HUES48 (cell line): ENCODE results near the gene YWHAE.
A peak's percentile ranks its signal among the peaks of the same experiment; 100 is the strongest.
"Not testable (repeated sequence)": the region's sequence is repeated elsewhere in the genome, so short reads cannot be mapped to it uniquely, and the experiment has no call there.

Experiments used
- H3K27ac ChIP-seq: one replicate; pipeline ENCODE4 v1.7.0; 2013; ENCODE audit warnings: low read depth, low read length, inconsistent platforms
- H3K27me3 ChIP-seq: 2 replicates; pipeline ENCODE4 v1.6.1; 2013; ENCODE audit warnings: mild to moderate bottlenecking, low read length; ENCODE audit not compliant: control insufficient read depth, insufficient read depth
- H3K36me3 ChIP-seq: 2 replicates; pipeline ENCODE4 v1.6.1; 2013; ENCODE audit warnings: low read length; ENCODE audit not compliant: control insufficient read depth, insufficient read depth
- H3K4me1 ChIP-seq: 2 replicates; pipeline ENCODE4 v1.6.1; 2013; ENCODE audit warnings: mild to moderate bottlenecking, low read length; ENCODE audit not compliant: control insufficient read depth, insufficient read depth
- H3K4me3 ChIP-seq: 2 replicates; pipeline ENCODE4 v1.5.1; 2013; ENCODE audit warnings: mild to moderate bottlenecking, low read depth, low read length
- H3K9ac ChIP-seq: 2 replicates; pipeline ENCODE4 v1.6.1; 2013; ENCODE audit warnings: mild to moderate bottlenecking, low read depth, low read length, moderate library complexity
- H3K9me3 ChIP-seq: 2 replicates; pipeline ENCODE4 v1.6.1; 2013; ENCODE audit warnings: low read length; ENCODE audit not compliant: control insufficient read depth, insufficient read depth

The YWHAE gene

GRCh38 chr17:1399679-1400512 is at the start of gene YWHAE:
Gene YWHAE (minus strand): TSS chr17:1400222. CDS start chr17:1400110, 112 bp downstream.
- peak within 1 kb of the TSS; percentile 100 for H3K4me3 ChIP-seq
- H3K27me3 ChIP-seq, result no peaks in the 10 kb centered on the region
- H3K9me3 ChIP-seq, result no peaks in the 10 kb centered on the region
- peak within 1 kb of the TSS; percentile 100 for H3K9ac ChIP-seq
- no peaks in the 10 kb centered on the region; the same call in 1 of the 2 replicates for H3K36me3 ChIP-seq
- peak within 1 kb of the TSS; percentile 100 for H3K27ac ChIP-seq
- peaks cover 8% of the 10 kb centered on the region for H3K4me1 ChIP-seq

- peaks cover 27% of the 10 kb centered on the region for H3K36me3 ChIP-seq
- no peak overlapping the region for H3K9ac ChIP-seq
- no peak overlapping the region for H3K4me3 ChIP-seq
- H3K27ac ChIP-seq, result no peak overlapping the region
- H3K4me1 ChIP-seq, result peaks cover 1% of the 10 kb centered on the region; the same call in 1 of the 2 replicates
- H3K27me3 ChIP-seq, result no peaks in the 10 kb centered on the region
- H3K9me3 ChIP-seq, result no peaks in the 10 kb centered on the region
Observed at GRCh38 chr17:1449412-1449967, 49.5 kb upstream of the YWHAE start.

- no peak overlapping the region for H3K4me3 ChIP-seq
- H3K9me3 ChIP-seq, result no peaks in the 10 kb centered on the region
- H3K27ac ChIP-seq, result no peak overlapping the region
Observed at GRCh38 chr17:1447052-1447451, 47.0 kb upstream of the YWHAE start.

GRCh38 chr17:1446201-1446600 is 46.2 kb upstream of the YWHAE start:
- no peak overlapping the region for H3K9ac ChIP-seq
- no peaks in the 10 kb centered on the region for H3K9me3 ChIP-seq
- H3K4me3 ChIP-seq, result no peak overlapping the region
- H3K4me1 ChIP-seq, result no peaks in the 10 kb centered on the region
- no peaks in the 10 kb centered on the region for H3K27me3 ChIP-seq
- peaks cover 13% of the 10 kb centered on the region; the same call in 1 of the 2 replicates for H3K36me3 ChIP-seq
- no peak overlapping the region for H3K27ac ChIP-seq

More at GRCh38 chr17:1447052-1447451, 47.0 kb upstream of the YWHAE start:
- no peaks in the 10 kb centered on the region for H3K4me1 ChIP-seq
- H3K36me3 ChIP-seq, result peaks cover 16% of the 10 kb centered on the region; the same call in 1 of the 2 replicates
- H3K27me3 ChIP-seq, result no peaks in the 10 kb centered on the region
- H3K9ac ChIP-seq, result no peak overlapping the region

GRCh38 chr17:1445695-1446094 is 45.7 kb upstream of the YWHAE start:
- peaks cover 13% of the 10 kb centered on the region; the same call in 1 of the 2 replicates for H3K36me3 ChIP-seq
- not testable (repeated sequence) for H3K9me3 ChIP-seq

GRCh38 chr17:1442721-1443120 is 42.7 kb upstream of the YWHAE start:
- not testable (repeated sequence) for H3K4me1 ChIP-seq, H3K9me3 ChIP-seq, H3K27ac ChIP-seq, H3K9ac ChIP-seq, H3K27me3 ChIP-seq, H3K36me3 ChIP-seq, H3K4me3 ChIP-seq

More at GRCh38 chr17:1445695-1446094, 45.7 kb upstream of the YWHAE start:
- not testable (repeated sequence) for H3K4me1 ChIP-seq, H3K4me3 ChIP-seq, H3K9ac ChIP-seq, H3K27me3 ChIP-seq, H3K27ac ChIP-seq

GRCh38 chr17:1442187-1442586 is 42.2 kb upstream of the YWHAE start:
- Histone ChIP-seq H3K9ac (no peak overlapping the region), H3K4me1 (no peaks in the 10 kb centered on the region), H3K4me3 (no peak overlapping the region), H3K9me3 (no peaks in the 10 kb centered on the region), H3K36me3 (peaks cover 10% of the 10 kb centered on the region), H3K27me3 (no peaks in the 10 kb centered on the region), H3K27ac (no peak overlapping the region)

- Histone ChIP-seq H3K9ac (no peak overlapping the region), H3K27ac (no peak overlapping the region), H3K9me3 (no peaks in the 10 kb centered on the region), H3K36me3 (peaks cover 20% of the 10 kb centered on the region), H3K27me3 (no peaks in the 10 kb centered on the region), H3K4me1 (no peaks in the 10 kb centered on the region), H3K4me3 (no peak overlapping the region)
Observed at GRCh38 chr17:1440921-1441320, 40.9 kb upstream of the YWHAE start.

GRCh38 chr17:1438593-1439083 is 38.6 kb upstream of the YWHAE start:
- H3K36me3 ChIP-seq, result peaks cover 38% of the 10 kb centered on the region
- no peaks in the 10 kb centered on the region for H3K9me3 ChIP-seq
- no peak overlapping the region for H3K9ac ChIP-seq
- H3K27ac ChIP-seq, result no peak overlapping the region
- no peaks in the 10 kb centered on the region for H3K27me3 ChIP-seq
- no peaks in the 10 kb centered on the region for H3K4me1 ChIP-seq
- H3K4me3 ChIP-seq, result no peak overlapping the region

- H3K9me3 ChIP-seq, result no peaks in the 10 kb centered on the region
- no peaks in the 10 kb centered on the region for H3K4me1 ChIP-seq
- H3K36me3 ChIP-seq, result peaks cover 52% of the 10 kb centered on the region
- H3K9ac ChIP-seq, result no peak overlapping the region
- H3K27me3 ChIP-seq, result no peaks in the 10 kb centered on the region
- no peak overlapping the region for H3K27ac ChIP-seq
- H3K4me3 ChIP-seq, result no peak overlapping the region
Observed at GRCh38 chr17:1435326-1435725, 35.3 kb upstream of the YWHAE start.

- H3K9me3 ChIP-seq, result no peaks in the 10 kb centered on the region
- H3K36me3 ChIP-seq, result peaks cover 59% of the 10 kb centered on the region
- H3K27me3 ChIP-seq, result no peaks in the 10 kb centered on the region
- H3K4me3 ChIP-seq, result no peak overlapping the region
- H3K9ac ChIP-seq, result no peak overlapping the region
- no peak overlapping the region for H3K27ac ChIP-seq
- H3K4me1 ChIP-seq, result no peaks in the 10 kb centered on the region
Observed at GRCh38 chr17:1434150-1434549, 34.1 kb upstream of the YWHAE start.
